ENCODE measurements around the gene FAR2.
A peak's percentile ranks its signal among the peaks of the same experiment; 100 is the strongest.
"Not testable (repeated sequence)": the region's sequence is repeated elsewhere in the genome, so short reads cannot be mapped to it uniquely, and the experiment has no call there.

Gene FAR2

DNA sequence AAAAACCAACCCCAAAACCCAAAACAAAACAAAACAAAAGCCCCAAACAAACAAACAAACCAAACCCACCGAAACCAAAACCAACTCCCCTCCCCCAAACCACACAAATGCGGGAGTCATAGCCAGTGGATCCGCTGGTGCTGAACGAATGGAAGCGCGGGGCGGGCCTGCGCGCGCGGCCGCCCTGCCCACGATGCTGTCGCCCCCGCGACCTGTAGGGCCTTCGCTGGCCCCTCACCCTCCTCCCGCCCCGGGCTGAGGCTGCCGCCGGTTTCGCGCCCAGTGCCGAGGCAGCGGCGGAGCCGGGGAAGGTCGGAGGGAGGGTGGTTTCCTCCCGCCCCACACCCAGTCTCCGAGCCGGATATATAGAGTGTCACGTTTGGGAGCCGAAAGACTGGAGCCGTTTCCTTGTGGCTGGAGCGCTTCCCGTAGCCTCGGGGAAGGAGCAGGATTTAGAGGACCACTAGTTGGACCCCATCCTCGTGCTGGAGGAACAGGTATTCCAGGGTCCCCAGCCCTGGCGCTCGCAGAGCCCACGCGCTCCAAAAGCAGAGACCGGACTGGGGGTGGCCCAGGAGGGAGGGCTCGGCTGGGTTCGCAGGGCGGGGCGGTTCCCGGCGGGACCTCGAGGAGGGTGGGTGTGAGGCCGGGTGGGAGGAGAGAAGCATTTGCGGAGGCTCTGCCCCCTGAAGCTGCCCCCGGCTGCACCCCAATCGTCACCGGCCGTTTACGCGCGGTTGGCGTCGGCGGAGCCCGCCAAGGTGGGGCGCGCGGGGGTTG is at the start of gene FAR2:
TSS of gene FAR2 (plus strand) at position 368 of the 780 bp plus-strand sequence. CDS start 121,172 bp downstream, outside the sequence.
- in situ Hi-C loops (cut with MboI; ENCODE audit: low pct_unique_long_range_greater_than_20kb, low sequenced_read_pairs), result no loop called here
- peak; percentile 76 for DNase-seq

DNA sequence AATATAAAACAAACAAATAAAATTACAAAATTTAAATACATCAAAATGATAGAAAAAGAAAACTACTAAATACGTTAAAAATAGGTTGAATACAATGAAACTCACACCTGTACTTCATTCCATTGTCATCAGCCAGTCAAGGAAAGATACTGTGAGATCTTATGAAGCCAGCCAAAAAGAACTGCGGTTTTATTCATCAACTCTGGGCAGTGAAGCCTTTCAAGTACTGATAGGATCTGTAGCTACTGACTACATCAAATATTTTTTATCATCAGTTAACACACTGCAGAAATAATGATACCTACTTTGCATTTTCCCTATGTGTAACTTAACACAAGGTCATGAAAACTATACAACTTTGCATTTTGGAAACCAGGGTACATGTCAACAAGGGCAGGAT is 46.3 kb upstream of the FAR2 start:
- in situ Hi-C loops (cut with MboI; ENCODE audit: low pct_unique_long_range_greater_than_20kb, low sequenced_read_pairs), result no loop called here
- DNase-seq, result no peak

DNA sequence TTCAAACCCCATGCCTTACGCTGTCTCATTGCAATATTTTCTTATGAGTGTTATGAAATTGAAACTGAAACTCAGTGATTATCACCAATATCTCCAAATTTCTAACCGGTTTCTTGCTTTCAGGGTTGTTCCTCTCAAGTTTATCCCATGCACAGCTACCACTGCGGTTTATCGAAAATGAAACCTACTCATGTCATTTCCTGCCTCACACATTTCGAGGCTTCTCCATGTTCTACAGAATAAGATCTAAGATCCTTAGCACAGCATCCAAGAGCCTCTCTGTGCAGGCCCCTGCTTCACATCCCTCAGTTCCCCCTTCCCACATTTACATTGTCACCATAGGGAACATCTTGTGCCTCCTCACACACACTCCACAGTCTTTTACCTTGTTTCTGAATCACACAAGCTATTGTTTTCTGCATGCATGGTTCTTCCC is 45.5 kb upstream of the FAR2 start:
- DNase-seq, result peak; percentile 71
- in situ Hi-C loops (cut with MboI; ENCODE audit: low pct_unique_long_range_greater_than_20kb, low sequenced_read_pairs), result no loop called here

DNA sequence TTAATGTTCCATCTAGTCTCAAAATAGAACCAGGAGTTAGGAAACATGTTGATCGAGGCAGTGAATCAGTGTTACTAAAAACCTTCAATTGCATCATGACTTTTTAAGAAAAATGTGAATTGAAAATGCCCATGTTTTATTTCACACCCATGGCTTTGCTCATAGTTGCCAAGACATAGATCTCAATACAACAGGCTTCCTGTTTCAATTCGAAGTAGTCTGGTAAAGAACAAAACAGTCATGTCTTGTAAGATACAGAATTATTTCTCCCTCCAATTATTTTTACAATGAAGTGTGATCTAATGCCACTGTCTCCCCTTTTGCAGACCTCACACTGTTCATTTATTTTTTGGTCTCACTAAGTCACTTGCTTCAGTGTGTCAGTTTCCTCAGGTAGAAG is 44.6 kb upstream of the FAR2 start:
- DNase-seq, result peak; percentile 33
- in situ Hi-C loops (cut with MboI; ENCODE audit: low pct_unique_long_range_greater_than_20kb, low sequenced_read_pairs), result no loop called here

DNA sequence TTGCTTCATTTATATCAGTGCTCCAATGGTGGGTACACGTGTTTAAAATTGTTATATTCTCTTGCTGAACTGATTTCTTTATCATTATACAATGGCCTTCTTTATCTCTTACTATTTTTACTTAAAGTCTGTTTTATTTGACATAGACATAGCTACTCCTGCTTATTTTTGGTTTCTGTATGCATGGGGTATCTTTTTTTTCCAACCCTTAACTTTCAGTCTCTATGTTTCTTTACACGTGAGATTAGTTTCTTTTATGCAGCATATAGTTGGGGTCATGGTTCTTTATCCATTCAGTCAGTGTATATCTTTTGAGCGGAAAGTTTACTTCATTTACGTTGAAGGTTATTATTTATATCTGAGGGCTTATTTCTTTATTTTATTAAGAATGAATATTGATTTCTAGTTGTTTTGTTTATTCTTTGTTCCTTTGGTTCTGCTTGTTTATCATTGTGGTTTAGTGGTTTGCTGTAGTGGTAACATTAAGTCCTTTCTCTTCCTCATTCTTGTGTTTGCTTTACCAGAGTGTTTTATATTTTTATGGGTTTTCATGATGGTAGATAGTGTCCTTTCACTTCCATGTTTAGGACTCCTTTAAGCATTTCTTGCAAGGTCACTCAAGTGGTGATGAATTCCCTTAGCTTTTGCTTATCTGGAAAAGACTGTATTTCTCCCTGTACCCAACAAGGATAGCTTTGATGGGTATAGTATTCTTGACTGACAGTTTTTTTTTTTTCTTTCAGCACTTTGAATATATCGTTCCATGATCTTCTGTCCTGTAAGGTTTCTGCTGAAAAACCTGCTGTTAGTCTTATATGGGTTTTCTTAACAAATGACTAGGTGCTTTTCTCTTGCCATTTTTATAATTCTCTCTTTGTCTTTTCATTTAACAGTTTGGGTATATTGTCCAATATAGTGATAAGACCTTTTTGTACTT is 38.3 kb upstream of the FAR2 start:
- in situ Hi-C loops (cut with MboI; ENCODE audit: low pct_unique_long_range_greater_than_20kb, low sequenced_read_pairs), result no loop called here
- DNase-seq, result peak; percentile 35

DNA sequence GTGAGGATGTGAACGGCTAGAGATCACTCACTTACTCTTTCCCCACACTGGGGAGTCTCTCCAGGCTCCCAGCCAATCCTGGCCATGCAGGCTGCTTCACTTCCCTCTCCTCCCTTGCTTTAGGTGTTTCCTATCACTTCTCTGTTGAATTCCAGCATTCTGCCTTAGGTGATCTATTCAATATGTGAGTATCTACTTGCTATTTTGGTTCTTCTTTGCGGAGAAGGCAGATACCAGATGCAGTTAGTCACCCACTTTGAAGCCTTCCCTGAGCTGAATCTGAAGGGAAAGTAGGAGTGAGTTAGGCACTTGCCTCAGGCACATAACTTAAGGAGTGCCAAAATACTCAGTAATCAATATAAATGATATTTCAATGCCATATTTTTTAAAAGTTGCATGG is 36.0 kb upstream of the FAR2 start:
- in situ Hi-C loops (cut with MboI; ENCODE audit: low pct_unique_long_range_greater_than_20kb, low sequenced_read_pairs), result no loop called here
- DNase-seq, result no peak

DNA sequence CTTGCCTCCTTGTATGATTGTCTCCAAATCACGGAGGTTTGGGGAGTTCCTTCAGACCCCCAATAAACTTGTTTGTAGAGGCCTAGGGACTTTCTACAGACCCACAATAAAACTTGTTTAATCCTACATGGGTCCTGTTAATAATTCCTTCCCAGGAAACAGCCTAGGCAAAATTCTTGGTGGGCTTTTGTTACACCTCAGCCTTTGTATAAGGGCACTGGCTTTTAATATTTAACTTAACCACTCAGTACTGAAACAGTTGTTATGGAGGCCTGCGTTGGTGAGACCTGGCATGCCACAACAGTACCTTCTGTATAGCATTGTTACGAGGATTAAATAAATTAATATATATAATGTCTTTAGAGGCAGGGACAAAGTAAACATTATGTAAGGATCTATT is 32.7 kb upstream of the FAR2 start:
- DNase-seq, result no peak
- in situ Hi-C loops (cut with MboI; ENCODE audit: low pct_unique_long_range_greater_than_20kb, low sequenced_read_pairs), result no loop called here

DNA sequence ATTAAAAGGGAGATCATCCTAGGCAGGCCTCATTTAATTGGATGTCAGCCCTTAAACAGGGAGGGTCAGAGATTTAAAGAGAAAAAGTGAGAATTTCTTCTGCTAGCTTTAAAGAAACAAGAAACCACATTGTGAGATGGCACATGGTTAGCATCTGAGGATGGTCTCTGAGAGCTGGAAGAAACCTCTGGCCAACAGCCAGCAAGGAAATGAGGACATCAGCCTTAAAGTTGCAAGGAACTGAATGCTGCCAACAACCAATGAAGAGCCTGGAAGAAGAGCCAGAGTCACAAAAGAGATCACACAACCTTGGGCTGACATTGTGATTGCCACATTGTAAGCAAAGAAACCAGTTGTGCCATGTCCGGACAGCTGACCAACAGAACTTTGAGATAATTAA is 17.5 kb upstream of the FAR2 start:
- in situ Hi-C loops (cut with MboI; ENCODE audit: low pct_unique_long_range_greater_than_20kb, low sequenced_read_pairs), result no loop called here
- peak; percentile 66 for DNase-seq

DNA sequence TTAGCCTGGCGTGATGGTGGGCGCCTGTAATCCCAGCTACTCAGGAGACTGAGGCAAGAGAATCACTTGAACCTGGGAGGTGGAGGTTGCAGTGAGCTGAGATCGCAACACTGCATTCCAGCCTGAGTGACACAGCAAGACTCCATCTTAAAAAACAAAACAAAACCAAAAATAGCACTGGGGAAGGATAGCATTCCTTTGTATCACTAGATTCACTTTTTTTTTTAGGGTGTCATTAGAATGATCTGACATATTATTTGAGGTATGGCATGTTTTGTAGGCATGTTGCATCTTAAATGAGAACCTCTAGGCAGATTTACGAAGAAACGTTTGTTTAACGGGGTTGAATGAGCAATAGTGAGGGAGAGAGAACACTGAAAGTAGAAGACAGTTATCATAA is 16.8 kb upstream of the FAR2 start:
- DNase-seq, result no peak
- in situ Hi-C loops (cut with MboI; ENCODE audit: low pct_unique_long_range_greater_than_20kb, low sequenced_read_pairs), result no loop called here

DNA sequence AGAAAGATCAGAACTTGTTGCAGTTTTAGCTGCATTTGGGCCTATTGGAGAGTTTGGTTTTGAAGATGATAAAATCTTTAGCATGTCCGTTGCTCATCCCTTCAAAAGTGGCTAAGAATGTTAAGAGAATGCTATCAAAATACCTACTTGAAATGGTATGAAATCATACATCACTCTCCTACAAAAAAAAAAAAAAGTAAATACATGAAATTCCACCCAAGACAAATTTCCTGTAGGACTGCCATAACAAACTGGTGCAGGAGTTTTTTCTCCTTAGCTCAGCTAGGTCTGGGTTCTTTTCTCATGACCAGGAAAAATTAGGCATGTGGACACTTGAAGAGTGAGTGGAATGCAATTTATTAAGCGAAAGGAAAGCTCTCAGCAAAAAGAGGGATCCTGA is 15.9 kb upstream of the FAR2 start:
- in situ Hi-C loops (cut with MboI; ENCODE audit: low pct_unique_long_range_greater_than_20kb, low sequenced_read_pairs), result no loop called here
- no peak for DNase-seq

DNA sequence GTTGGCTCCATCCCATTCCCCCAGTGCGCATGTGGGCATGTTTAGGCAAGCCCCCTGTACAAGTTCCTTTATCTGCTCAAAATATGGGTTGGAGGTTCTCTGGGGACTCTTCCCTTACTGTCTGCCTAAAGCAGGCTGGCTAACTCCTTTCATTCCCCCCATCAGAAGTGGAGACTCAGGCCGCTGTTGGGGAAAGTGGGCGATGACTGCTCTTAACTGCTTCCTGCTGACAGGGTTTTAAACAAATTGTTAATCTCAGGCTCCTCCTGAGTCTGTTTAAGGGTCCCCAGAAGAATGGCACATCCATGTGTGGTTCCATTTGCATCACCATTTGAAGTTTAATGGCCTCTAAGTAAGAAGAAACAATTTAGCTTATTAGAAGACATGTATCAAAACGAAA is 15.4 kb upstream of the FAR2 start:
- in situ Hi-C loops (cut with MboI; ENCODE audit: low pct_unique_long_range_greater_than_20kb, low sequenced_read_pairs), result no loop called here
- DNase-seq, result no peak

DNA sequence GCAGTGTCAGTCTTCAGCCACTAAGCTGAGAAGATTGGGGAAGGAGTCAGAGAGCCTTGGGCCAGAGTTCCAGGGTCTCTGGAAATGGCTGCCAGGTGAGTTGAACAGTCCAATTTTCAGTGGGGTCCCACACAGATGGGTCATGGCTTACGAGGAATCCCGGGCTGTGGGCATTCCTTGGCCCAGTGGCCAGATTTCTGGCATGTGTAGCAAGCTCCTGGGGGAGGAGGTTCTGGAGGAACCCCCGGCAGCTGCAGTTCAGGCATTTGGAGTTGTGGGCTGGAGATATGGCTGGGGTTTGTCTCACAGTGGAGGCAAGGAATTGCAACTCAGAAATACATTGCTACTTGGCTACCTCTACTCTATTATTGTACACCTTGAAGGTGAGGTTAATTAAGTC is 10.8 kb upstream of the FAR2 start:
- in situ Hi-C loops (cut with MboI; ENCODE audit: low pct_unique_long_range_greater_than_20kb, low sequenced_read_pairs); DNase-seq: not testable (repeated sequence)

DNA sequence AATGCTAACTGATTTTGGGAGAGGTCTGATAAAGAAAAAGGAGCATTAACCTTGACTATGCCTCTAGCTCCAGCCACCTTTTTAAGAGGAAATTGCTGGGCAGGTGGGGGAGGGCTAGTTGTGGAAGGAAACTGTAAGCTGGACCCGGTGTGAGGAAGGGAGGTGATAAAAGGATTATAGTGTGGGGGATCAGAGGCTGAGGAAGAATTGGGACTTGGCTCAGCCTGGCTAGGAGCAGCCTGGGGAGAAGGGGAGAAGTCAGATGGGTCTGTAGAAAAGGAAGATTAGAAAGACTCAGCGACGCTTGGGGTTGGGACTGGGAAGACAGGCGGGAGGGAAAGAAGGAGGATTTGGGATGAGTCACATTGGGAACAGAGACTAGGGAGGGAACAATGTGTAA is 10.2 kb upstream of the FAR2 start:
- DNase-seq, result peak; percentile 35

DNA sequence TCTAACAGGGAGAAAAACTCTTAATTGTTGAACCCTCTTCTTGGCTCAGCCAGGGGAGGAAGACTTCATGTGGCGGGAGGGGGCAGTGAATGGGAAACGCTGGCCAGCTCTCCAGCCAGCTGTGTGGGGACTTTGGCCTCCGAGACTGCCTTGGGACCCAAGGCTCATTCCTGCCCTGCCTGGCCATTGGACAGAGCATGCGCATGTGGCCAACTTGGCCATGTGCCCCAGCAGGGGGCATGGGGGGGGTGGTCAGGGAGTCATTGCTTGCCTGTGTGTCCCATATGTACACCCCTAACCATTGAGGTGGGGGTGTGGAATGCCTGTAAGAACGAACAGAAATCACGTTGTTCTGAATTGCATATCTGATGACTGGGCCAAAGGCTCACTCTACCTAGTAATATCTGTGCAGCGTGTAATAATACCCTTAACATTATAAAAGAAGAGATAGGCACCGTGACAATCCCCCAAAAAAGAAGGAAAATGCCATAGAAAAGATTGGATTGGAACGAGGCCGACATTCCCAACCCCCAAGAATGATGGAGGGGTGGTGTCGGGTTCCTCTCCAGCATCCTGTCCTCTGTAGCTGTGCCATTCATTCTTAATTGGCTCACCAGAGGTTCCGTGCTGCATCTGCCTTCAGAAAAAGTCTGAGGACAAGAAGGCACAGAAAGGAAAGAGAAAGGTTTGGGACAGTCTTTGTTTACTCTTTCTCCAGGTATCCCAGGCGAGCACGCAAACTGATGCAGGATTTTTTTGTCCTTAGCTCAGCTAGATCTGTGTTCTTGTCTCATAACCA is 3.5 kb upstream of the FAR2 start:
- no peak for DNase-seq
- in situ Hi-C loops (cut with MboI; ENCODE audit: low pct_unique_long_range_greater_than_20kb, low sequenced_read_pairs), result no loop called here

More for the DNA sequence above, 10.2 kb upstream of the FAR2 start:
- in situ Hi-C loops (cut with MboI; ENCODE audit: low pct_unique_long_range_greater_than_20kb, low sequenced_read_pairs), result not testable (repeated sequence)

DNA sequence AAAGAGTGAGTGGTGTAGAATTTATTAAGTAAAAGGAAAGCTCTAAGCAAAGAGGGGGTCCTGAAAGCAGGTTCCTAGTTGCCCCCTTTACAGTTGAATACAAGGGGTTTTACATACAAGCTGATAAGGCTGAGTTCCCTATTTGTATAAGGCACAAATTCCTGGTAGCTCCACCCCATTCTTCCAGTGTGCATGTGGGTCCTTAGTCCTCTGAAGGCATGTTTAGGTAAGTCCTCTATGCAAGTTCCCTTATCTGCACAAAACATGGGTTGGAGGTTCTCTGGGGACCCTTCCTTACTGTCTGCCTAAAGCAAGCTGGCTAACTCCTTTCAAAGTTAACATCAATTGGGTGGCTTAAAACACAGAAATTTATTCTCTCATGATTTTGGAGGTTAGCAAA is 2.9 kb upstream of the FAR2 start:
- in situ Hi-C loops (cut with MboI; ENCODE audit: low pct_unique_long_range_greater_than_20kb, low sequenced_read_pairs), result no loop called here
- peak; percentile 60 for DNase-seq

DNA sequence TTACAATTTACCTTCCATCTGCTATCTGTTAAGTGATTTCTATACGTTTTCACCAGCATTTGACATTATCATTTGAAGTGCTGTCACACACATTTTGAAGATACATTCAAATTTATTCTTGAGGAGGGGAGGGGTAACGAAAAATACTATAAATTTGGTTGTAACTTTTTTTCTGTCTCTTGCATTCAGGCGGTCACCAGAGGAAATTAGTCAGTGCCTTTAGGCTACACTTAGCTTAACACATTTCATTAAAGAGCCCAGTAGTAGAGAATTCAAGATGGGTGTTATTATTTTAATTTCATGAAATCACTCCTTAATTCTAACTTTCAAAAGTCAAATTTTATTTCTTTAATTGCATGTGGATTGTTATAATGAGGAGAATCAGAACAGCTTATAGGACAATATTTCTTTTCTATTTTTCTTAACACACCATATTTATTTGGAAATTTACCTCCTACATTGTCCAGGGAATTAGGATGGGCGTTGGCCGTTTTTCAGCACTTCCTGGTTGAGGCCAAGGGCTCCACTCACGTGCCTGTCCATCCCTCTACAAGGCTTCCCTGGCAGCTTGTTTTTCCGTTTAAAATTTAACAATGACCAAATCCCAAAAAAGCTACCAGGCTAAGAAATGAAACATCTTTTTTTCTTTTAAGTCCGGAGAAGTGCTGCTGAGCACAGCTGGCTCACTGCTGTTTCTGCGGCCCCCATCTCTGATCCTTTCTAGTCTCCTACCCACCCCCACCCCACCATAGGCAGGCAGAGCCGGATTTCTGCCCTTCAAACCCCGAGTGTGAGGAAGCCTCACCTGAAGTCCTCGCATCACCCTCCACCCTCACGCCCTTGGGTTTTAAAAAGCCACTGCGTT is 1.1 kb upstream of the FAR2 start:
- DNase-seq, result peak; percentile 53
- in situ Hi-C loops (cut with MboI; ENCODE audit: low pct_unique_long_range_greater_than_20kb, low sequenced_read_pairs), result no loop called here

DNA sequence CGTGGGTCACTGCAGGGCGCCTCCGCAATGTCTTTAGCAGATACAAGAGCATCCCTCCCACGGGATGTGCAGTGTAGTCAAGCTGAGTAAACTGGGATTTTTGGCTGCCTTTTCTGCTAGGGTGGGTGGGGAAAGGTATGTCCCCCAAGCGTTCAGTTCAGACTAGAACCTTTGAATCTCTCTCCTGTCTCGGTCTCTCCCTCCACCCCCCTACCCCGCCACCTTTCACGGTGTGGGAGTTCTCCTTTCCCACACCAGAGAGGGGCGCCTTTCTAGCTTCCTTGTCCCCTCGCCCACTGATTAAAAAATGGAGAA is 525 bp upstream of the FAR2 start:
- no peak for DNase-seq
- in situ Hi-C loops (cut with MboI; ENCODE audit: low pct_unique_long_range_greater_than_20kb, low sequenced_read_pairs), result no loop called here

DNA sequence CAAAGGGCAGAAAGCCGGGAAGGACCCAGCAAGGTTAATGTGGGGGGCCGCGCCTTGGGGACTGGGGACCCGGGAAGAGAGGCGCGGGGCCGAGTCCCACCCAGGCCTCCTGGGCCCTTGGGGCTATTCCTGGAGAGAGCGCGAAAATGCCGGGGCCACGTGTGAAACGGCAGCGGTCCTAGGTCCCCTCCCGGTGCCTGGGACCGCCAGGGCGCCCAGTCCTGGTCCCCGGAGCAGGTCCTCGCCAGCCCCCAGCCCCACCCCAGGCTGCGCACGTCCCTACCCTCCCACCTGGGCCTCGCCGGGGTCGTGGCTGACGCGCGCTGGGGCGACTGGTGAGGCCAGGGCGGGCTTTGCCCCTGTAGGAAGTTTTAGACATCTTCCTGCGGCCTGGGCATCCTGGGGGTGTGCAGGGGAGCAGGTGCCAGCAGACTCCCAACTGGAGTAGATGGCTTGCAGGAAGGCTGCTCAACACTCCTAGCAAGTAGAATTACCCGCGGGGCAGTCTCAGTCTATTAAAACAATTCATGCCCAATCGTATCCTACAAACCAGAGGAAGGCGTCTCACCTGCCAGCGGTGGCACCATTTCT is 708 bp downstream of the FAR2 start:
- in situ Hi-C loops (cut with MboI; ENCODE audit: low pct_unique_long_range_greater_than_20kb, low sequenced_read_pairs), result no loop called here

More for the DNA sequence above, 708 bp downstream of the FAR2 start:
- DNase-seq, result peak; percentile 33

All from KBM-7 (cell line).